Subcutaneous abdominal adipose tissue (tissue), 5 donors: ENCODE measurements around the gene INPP5A.

ENCODE experiments used
- H3K27ac ChIP-seq: one replicate; pipeline ENCODE4 v1.7.0; 2013; ENCODE audit warnings: low read depth, mild to moderate bottlenecking, inconsistent platforms, low read length, moderate library complexity
- H3K27me3 ChIP-seq, 5 donors: one replicate each; pipeline ENCODE4 v1.7.0; 2013; ENCODE audit warnings: low read length in 5 of 5, inconsistent platforms in 1 of 5; ENCODE audit not compliant: control insufficient read depth in 5 of 5, insufficient read depth in 4 of 5
- H3K36me3 ChIP-seq, 5 donors: one replicate each; pipeline ENCODE4 v1.7.0; 2013; ENCODE audit warnings: low read length in 5 of 5; ENCODE audit not compliant: control insufficient read depth in 5 of 5, insufficient read depth in 5 of 5
- H3K4me1 ChIP-seq, 5 donors: one replicate each; pipeline ENCODE4 v1.7.0; 2013; ENCODE audit warnings: low read length in 5 of 5, mild to moderate bottlenecking in 3 of 5, moderate library complexity in 1 of 5; ENCODE audit not compliant: control insufficient read depth in 5 of 5, insufficient read depth in 5 of 5
- H3K4me3 ChIP-seq, 5 donors: one replicate each; pipeline ENCODE4 v1.7.0; 2013; ENCODE audit warnings: low read length in 5 of 5, low read depth in 1 of 5
- H3K9ac ChIP-seq, 5 donors: one replicate each; pipeline ENCODE4 v1.7.0; 2013; ENCODE audit warnings: low read length in 5 of 5, mild to moderate bottlenecking in 4 of 5, moderate library complexity in 3 of 5
- H3K9me3 ChIP-seq, 5 donors: one replicate each; pipeline ENCODE4 v1.7.0; 2013; ENCODE audit warnings: low read length in 5 of 5; ENCODE audit not compliant: control insufficient read depth in 5 of 5
- donor health status: healthy.
- donor health status: healthy.
- donor health status: healthy.
- donor health status: healthy.
- donor health status: healthy.

The INPP5A gene

DNA sequence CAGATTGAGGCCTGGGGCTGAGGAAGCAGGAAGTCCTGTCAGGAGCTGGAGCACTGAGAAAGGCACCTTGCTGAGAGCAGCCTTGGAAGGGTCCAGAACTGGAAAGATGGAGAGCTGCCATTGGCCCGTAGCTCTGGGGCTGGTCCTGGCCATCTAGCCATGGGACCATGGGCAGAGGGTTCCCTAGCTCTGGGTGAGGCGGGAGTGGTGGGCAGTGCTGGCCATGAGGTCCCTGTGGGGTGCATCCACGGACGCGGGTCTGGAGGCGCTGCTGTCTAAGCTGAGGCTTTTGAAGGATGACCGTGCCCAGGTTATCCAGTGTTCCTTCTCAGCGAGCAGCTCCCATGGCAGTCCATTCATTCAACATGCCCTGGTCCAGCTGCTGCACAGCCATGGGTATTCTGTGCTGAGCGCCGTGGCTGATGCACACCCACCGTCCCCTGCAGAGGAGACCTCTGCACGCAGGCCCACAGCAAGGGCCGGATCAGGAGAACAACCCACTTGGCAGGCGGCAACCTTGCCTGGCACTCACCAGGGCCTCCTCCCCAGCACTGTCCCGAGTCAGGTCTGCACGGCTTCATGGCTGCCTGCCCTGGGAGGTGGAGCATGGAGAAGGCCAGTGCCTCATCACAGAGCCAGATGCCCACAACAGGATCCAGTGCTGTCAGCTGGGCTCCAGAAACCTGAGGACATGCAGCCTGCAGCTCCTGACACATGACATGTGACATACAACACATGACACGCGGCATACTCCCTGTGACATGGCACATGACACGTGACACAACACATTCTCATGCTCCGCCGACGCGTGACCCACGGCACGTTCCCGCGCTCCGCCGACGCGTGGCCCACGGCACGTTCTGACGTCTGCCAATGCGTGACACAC, 121.9 kb downstream of the INPP5A start:
- Histone ChIP-seq H3K27ac (no peak overlapping the region), H3K27me3 (no peaks in the 10 kb centered on the region), H3K9me3 (peaks cover 0 to 2% (median 0%) of the 10 kb centered on the region in 5 donors), H3K4me3 (no peak overlapping the region), H3K9ac (no peak overlapping the region), H3K36me3 (peaks cover 0 to 36% (median 23%) of the 10 kb centered on the region in 5 donors), H3K4me1 (peaks cover 0 to 4% (median 0%) of the 10 kb centered on the region in 5 donors)

DNA sequence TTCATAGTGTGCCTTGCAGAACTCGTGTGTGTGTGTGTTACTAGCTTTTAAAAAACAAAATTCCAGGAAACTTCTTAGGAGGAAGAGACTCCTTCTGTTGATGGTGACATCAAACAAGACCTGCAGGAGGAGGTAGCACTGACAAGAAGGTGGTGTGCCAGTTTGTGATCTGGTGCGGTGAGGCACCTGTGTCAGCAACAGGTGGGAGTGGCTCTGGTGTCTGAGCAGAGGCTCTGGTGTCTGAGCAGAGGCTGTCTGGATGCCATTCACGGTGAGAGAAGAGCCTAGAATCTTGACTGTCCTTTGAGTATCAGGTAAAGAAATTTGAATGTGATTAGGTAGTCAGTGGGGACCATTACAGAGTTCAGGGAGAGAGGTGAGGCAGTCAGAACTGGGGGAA, 122.8 kb downstream of the INPP5A start:
- H3K4me3 ChIP-seq = no peak overlapping the region
- H3K27me3 ChIP-seq = no peaks in the 10 kb centered on the region
- H3K27ac ChIP-seq = no peak overlapping the region
- H3K9ac ChIP-seq = no peak overlapping the region
- no peaks in the 10 kb centered on the region for H3K4me1 ChIP-seq
- peaks cover 0 to 2% (median 0%) of the 10 kb centered on the region in 5 donors for H3K9me3 ChIP-seq
- H3K36me3 ChIP-seq = peaks cover 0 to 36% (median 23%) of the 10 kb centered on the region in 5 donors

DNA sequence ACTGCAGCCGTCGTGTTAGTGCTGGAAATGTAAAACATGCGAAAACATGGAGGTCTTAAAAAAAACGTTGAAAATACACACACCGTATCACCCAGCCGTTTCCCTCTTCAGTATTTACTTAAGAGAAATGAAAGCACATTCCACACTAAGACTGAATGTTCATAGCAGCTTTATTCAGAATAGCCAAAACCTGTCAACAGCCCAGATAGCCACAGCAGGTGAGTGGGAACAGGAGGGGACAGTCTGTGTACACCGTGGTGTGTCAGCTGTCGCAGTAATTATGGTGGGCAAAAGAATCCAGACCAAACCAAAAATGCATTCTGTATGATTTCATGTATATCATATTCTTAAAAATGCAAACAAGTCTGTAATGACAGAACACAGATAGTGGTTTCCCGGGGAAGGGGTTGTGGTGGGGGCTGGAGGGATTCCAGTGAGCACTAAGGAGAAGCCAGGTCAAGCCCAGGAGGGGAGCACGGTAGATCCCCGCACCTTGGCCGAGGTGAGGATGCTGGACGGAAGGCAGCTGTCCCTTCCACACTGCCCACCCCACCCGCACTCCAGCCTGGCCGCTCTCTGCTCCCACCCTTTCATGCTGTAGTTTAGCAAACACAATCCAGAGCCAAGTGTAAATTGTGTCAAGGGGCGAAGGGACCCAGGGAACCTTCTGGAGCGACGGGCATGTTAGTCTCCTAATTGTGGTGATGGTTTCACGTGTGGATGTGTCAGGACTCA, 124.8 kb downstream of the INPP5A start:
- peaks cover 0 to 3% (median 0%) of the 10 kb centered on the region in 5 donors for H3K4me1 ChIP-seq
- peaks cover 0 to 32% (median 17%) of the 10 kb centered on the region in 5 donors for H3K36me3 ChIP-seq
- no peaks in the 10 kb centered on the region for H3K27me3 ChIP-seq

DNA sequence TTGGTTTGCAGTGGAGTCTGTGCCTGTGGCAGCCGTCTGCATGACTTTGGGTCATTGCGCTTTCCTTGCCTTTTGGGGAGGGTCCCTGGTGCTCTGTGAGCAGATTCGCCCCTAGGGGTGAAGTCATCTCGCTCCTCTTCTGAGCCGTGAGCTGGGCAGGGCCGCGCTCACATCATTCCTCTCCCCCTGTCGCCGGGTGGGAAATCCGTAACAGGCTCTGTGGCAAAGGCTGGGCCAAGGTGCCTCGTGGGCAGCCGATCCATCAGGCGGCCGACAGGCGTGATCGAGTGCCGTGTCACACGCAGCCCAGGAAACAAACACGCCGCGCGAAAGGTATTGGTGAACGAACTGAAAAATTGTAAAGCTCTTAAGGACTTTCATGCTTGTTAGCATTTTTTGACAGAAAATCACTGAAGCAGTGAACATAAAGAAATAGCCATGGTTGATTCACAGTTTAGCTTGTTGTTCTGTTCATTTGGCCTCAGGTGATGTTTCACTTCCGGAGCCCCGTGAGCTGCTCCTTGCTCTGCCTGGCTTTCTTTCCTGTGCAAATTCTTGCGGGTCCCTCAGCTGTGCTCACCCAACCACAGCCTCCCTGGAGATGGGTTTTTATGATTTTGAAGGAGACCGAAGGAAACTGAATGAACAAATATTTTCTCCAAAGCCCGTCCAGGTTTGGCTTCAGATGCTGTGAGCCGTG, 126.2 kb downstream of the INPP5A start:
- H3K36me3 ChIP-seq = peaks cover 0 to 30% (median 17%) of the 10 kb centered on the region in 5 donors
- no peak overlapping the region for H3K27ac ChIP-seq
- no peak overlapping the region for H3K4me3 ChIP-seq
- H3K9ac ChIP-seq = no peak overlapping the region
- no peaks in the 10 kb centered on the region for H3K27me3 ChIP-seq
- H3K9me3 ChIP-seq = peaks cover 0 to 2% (median 0%) of the 10 kb centered on the region in 5 donors
- H3K4me1 ChIP-seq = peaks cover 0 to 3% (median 0%) of the 10 kb centered on the region in 5 donors

More for the DNA sequence above, 124.8 kb downstream of the INPP5A start:
- Histone ChIP-seq H3K4me3 (no peak overlapping the region), H3K27ac (no peak overlapping the region), H3K9me3 (peaks cover 0 to 2% (median 0%) of the 10 kb centered on the region in 5 donors), H3K9ac (no peak overlapping the region)

DNA sequence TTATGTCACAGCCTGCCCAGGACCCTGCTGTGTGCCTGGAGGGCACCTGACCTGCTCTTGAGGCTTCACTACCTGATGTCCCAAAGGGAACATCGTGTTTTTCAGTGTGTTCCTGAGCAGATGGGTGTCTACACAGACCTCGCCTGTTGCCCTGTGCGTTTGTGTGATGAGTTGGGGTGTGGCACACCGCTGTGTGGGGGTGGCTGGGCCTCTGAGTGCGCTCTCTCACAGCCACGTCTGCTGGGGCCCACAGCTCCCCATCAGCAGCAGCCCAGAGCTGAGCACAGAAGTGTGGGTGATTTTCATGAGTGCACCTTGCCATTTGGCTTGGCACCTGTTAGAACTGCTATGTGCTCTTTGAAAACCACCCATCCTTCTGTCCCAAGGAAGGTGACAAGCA, 126.8 kb downstream of the INPP5A start:
- Histone ChIP-seq H3K4me1 (peaks cover 0 to 3% (median 0%) of the 10 kb centered on the region in 5 donors), H3K36me3 (peaks cover 0 to 24% (median 11%) of the 10 kb centered on the region in 5 donors), H3K27me3 (no peaks in the 10 kb centered on the region), H3K9ac (no peak overlapping the region), H3K4me3 (no peak overlapping the region), H3K27ac (no peak overlapping the region), H3K9me3 (peaks cover 0 to 2% (median 0%) of the 10 kb centered on the region in 5 donors)

DNA sequence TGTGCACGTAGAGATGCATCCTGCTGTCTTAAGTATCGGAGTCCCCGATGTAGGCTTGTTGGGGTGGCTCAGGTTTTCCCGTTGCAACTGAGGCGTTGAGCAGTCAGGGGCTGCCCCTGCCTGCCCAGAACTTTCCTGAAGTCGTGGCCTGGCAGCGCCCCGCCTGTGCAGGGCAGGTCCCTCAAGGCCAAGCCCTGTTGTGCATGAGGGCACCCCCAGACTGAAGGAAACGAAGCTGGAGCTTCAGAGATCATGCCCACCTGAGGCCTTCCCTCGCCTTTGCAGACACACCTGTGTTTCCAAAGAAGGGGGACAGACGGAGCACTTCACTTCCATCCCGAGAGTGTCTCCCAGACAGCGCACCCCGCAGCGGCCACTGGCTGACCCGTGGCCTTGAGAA, 127.3 kb downstream of the INPP5A start:
- no peak overlapping the region for H3K27ac ChIP-seq
- H3K27me3 ChIP-seq = no peaks in the 10 kb centered on the region
- H3K36me3 ChIP-seq = peaks cover 0 to 19% (median 6%) of the 10 kb centered on the region in 5 donors
- H3K4me3 ChIP-seq = no peak overlapping the region
- H3K9ac ChIP-seq = no peak overlapping the region
- H3K4me1 ChIP-seq = peaks cover 0 to 3% (median 0%) of the 10 kb centered on the region in 5 donors
- H3K9me3 ChIP-seq = peaks cover 0 to 2% (median 0%) of the 10 kb centered on the region in 5 donors

DNA sequence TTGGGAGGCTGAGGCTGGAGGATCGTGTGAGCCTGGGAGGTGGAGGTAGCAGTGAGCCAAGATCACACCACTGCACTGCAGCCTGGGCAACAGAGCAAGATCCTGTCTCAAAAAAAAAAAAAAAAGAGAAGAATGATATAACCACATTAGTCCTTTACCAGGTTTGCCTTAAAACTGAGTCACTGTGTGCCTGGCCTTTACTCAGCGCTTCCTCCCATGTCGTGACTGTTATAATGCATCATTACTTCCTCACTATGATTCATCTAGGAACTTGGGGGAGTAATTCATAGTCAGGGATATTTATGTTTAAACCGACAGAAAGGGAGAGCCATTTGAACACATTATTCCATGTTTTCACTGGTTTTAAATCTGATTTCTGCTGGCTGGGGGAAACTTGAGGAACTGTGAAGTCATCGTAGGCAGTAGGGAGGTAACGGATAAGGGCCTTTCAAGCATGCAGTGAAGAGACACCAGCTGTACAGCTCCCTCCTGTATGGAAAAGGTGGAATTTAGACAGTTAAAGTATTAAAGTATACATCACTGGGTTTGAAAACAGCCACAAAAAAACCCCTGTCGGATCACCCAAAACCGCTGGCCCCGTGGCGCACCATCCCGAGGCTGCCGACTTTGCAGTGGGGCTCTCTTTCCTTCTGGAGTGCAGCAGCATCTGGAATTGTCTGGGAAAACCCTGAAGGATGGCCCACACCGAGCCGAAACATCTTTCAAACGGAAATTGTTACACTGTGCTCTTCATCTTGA, 128.5 kb downstream of the INPP5A start:
- Histone ChIP-seq H3K4me3 (no peak overlapping the region), H3K27ac (no peak overlapping the region), H3K27me3 (no peaks in the 10 kb centered on the region), H3K4me1 (peaks cover 0 to 3% (median 0%) of the 10 kb centered on the region in 5 donors), H3K9ac (no peak overlapping the region), H3K36me3 (peaks cover 0 to 16% (median 0%) of the 10 kb centered on the region in 5 donors), H3K9me3 (no peaks in the 10 kb centered on the region)

DNA sequence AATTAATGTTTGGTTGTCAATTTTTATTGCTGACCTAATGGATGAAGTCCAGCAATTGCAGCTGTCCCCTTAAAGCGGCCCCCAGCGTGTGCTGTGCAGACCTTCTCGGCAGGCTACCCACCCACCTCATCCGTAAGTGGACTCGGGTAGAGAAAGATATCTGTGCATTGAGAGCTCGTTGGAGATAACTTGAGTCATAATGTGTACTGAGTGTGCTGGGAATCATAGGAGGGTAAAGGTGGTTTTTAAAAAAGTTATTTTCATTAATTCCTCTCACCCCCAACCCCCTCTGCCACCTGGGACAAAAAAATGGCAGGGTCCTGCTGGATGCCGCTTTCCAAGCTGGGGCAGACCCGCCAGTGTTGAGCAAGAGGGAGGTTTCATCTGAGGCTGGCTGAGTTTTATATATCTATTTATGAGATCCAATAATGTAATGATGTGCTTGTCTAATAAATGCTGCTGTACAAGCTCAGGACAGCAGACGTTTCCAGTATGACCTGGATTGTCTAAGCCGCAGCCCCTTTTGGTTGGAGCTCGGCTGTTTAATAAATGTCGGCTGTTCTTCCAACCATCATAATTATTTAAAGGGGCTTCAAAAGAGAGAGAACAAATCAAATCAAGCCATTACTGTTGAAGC, 129.2 kb downstream of the INPP5A start:
- H3K4me1 ChIP-seq = peaks cover 0 to 3% (median 0%) of the 10 kb centered on the region in 5 donors
- H3K27me3 ChIP-seq = no peaks in the 10 kb centered on the region
- H3K36me3 ChIP-seq = peaks cover 0 to 16% (median 3%) of the 10 kb centered on the region in 5 donors
- no peak overlapping the region for H3K4me3 ChIP-seq
- no peaks in the 10 kb centered on the region for H3K9me3 ChIP-seq
- H3K9ac ChIP-seq = no peak overlapping the region
- no peak overlapping the region for H3K27ac ChIP-seq
